Astrocyte (in vitro differentiated cells and primary cell): ENCODE data around the gene CEND1. TPM values are rescaled to one million over a fixed set of nuclear protein-coding genes. Genes with fewer than 3 reads are reported as not detected.

Experiments
- DNase-seq: peaks from one replicate; pipeline ENCODE4 v3.0.0-alpha.2; 2010; ENCODE audit warnings: low read depth
- FAIRE-seq: peaks from 2 replicates; lab custom pipeline; 2011; peaks lifted over from hg19 to GRCh38; lab: Jason Lieb, UNC
- H2AFZ ChIP-seq: 2 replicates; pipeline ENCODE4 v1.6.0; 2012; ENCODE audit warnings: low read depth, low read length, inconsistent platforms
- H3K27ac ChIP-seq: 2 replicates; pipeline ENCODE4 v1.5.1; 2011; ENCODE audit warnings: low read depth, low read length, inconsistent platforms
- H3K27me3 ChIP-seq: 2 replicates; pipeline ENCODE4 v1.6.0; 2011; ENCODE audit warnings: low read length, inconsistent platforms; ENCODE audit not compliant: insufficient read depth
- H3K36me3 ChIP-seq: 2 replicates; pipeline ENCODE4 v1.5.1; 2011; ENCODE audit warnings: low read length, inconsistent platforms; ENCODE audit not compliant: insufficient read depth
- H3K4me1 ChIP-seq: 2 replicates; pipeline ENCODE4 v1.5.1; 2011; ENCODE audit warnings: low read length, inconsistent platforms; ENCODE audit not compliant: insufficient read depth
- H3K4me2 ChIP-seq: 2 replicates; pipeline ENCODE4 v1.6.0; 2012; ENCODE audit warnings: low read length, inconsistent platforms
- H3K4me3 ChIP-seq: 2 replicates; pipeline ENCODE4 v1.5.1; 2011; ENCODE audit warnings: low read depth, mild to moderate bottlenecking, low read length, inconsistent platforms; ENCODE audit not compliant: insufficient read depth
- H3K79me2 ChIP-seq: 2 replicates; pipeline ENCODE4 v1.6.0; 2012; ENCODE audit warnings: mild to moderate bottlenecking, low read length, inconsistent platforms; ENCODE audit not compliant: insufficient read depth
- H3K9ac ChIP-seq: 2 replicates; pipeline ENCODE4 v1.6.0; 2012; ENCODE audit warnings: mild to moderate bottlenecking, low read length, inconsistent platforms
- H3K9me3 ChIP-seq: 2 replicates; pipeline ENCODE4 v1.5.1; 2012; ENCODE audit warnings: low read depth, mild to moderate bottlenecking, low read length, inconsistent platforms; ENCODE audit not compliant: insufficient read depth
- H4K20me1 ChIP-seq: 2 replicates; pipeline ENCODE4 v1.6.0; 2012; ENCODE audit warnings: low read length, inconsistent platforms; ENCODE audit not compliant: insufficient read depth
- H3K27ac Mint-ChIP-seq: one replicate; pipeline ENCODE4 v1.8.0; 2021; ENCODE audit warnings: mild to moderate bottlenecking, mixed read lengths; ENCODE audit not compliant: unreplicated experiment
- H3K27me3 Mint-ChIP-seq: one replicate; pipeline ENCODE4 v1.8.0; 2021; ENCODE audit warnings: low read depth, mixed read lengths; ENCODE audit not compliant: unreplicated experiment
- H3K36me3 Mint-ChIP-seq: one replicate; pipeline ENCODE4 v1.8.0; 2021; ENCODE audit warnings: low read depth, mixed read lengths; ENCODE audit not compliant: unreplicated experiment
- H3K4me1 Mint-ChIP-seq: one replicate; pipeline ENCODE4 v1.8.0; 2021; ENCODE audit warnings: low read depth, mixed read lengths; ENCODE audit not compliant: unreplicated experiment
- H3K4me3 Mint-ChIP-seq: one replicate; pipeline ENCODE4 v1.8.0; 2021; ENCODE audit warnings: mild to moderate bottlenecking, moderate library complexity, mixed read lengths; ENCODE audit not compliant: unreplicated experiment
- H3K9me3 Mint-ChIP-seq: one replicate; pipeline ENCODE4 v1.8.0; 2021; ENCODE audit warnings: mild to moderate bottlenecking, mixed read lengths; ENCODE audit not compliant: unreplicated experiment
- CTCF ChIP-seq: IDR thresholded peaks from 2 replicates; pipeline ENCODE4 v1.5.1; 2011; ENCODE audit warnings: low read depth, mild to moderate bottlenecking, inconsistent platforms, low read length, moderate library complexity; ENCODE audit not compliant: insufficient read depth
- EZH2 ChIP-seq: IDR thresholded peaks from 2 replicates; pipeline ENCODE4 v1.6.1; 2012; ENCODE audit warnings: mild to moderate bottlenecking, low read length, inconsistent platforms; ENCODE audit not compliant: insufficient read depth
- total RNA-seq: library from RNA; stranded (reverse); gene quantifications from 2 replicates; pipeline ENCODE4 v1.2.1, GENCODE V29; 2021

The CEND1 gene
- total RNA-seq, 1 donor from 2014 or later = 0.59 TPM

- Histone ChIP-seq H3K27me3 (no peaks in the 10 kb centered on the region), H3K9me3 (no peaks in the 10 kb centered on the region), H2AFZ (peak overlapping the region; percentile 86), H3K4me3 (peak overlapping the region; percentile 83), H3K9ac (peak overlapping the region; percentile 91), H3K79me2 (peaks cover 85% of the 10 kb centered on the region), H3K4me2 (peak overlapping the region; percentile 100), H3K36me3 (no peaks in the 10 kb centered on the region), H3K27ac (peak overlapping the region; percentile 80), H4K20me1 (peaks cover 65% of the 10 kb centered on the region), H3K4me1 (peaks cover 27% of the 10 kb centered on the region)
- peaks cover 8% of the 10 kb centered on the region for H3K4me1 Mint-ChIP-seq
- no peaks in the 10 kb centered on the region for H3K9me3 Mint-ChIP-seq
- H3K36me3 Mint-ChIP-seq = peaks cover 4% of the 10 kb centered on the region
- DNase-seq (no peak), FAIRE-seq (no peak)
- TF ChIP-seq CTCF = no peak
- no peak for TF ChIP-seq EZH2
- peak overlapping the region; percentile 80 for H3K27ac Mint-ChIP-seq
- peak overlapping the region; percentile 93 for H3K4me3 Mint-ChIP-seq
- no peaks in the 10 kb centered on the region for H3K27me3 Mint-ChIP-seq
These were observed 13.2 kb downstream of the CEND1 start for GRCh38 chr11:776561-777287.

GRCh38 chr11:776263-776560 lies 13.7 kb downstream of the CEND1 start:
- TF ChIP-seq CTCF (no peak), EZH2 (no peak)
- Histone ChIP-seq H3K36me3 (no peaks in the 10 kb centered on the region), H3K79me2 (peaks cover 89% of the 10 kb centered on the region), H3K4me1 (peaks cover 27% of the 10 kb centered on the region), H4K20me1 (peaks cover 68% of the 10 kb centered on the region), H3K27me3 (no peaks in the 10 kb centered on the region), H3K9me3 (no peaks in the 10 kb centered on the region), H3K4me3 (peak overlapping the region; percentile 83), H3K27ac (peak overlapping the region; percentile 77), H2AFZ (peak overlapping the region; percentile 18), H3K4me2 (peak overlapping the region; percentile 100), H3K9ac (peak overlapping the region; percentile 91)
- FAIRE-seq (no peak), DNase-seq (no peak)
- H3K36me3 Mint-ChIP-seq = peaks cover 4% of the 10 kb centered on the region
- H3K4me1 Mint-ChIP-seq = peaks cover 8% of the 10 kb centered on the region
- no peaks in the 10 kb centered on the region for H3K9me3 Mint-ChIP-seq
- H3K27ac Mint-ChIP-seq = peak overlapping the region; percentile 80
- no peaks in the 10 kb centered on the region for H3K27me3 Mint-ChIP-seq
- H3K4me3 Mint-ChIP-seq = peak overlapping the region; percentile 93

GRCh38 chr11:774873-775592 lies 14.9 kb downstream of the CEND1 start:
- Histone ChIP-seq H3K36me3 (no peaks in the 10 kb centered on the region), H3K4me2 (peak overlapping the region; percentile 100), H4K20me1 (peaks cover 72% of the 10 kb centered on the region), H3K4me3 (no peak overlapping the region), H3K4me1 (peaks cover 27% of the 10 kb centered on the region), H3K79me2 (peaks cover 94% of the 10 kb centered on the region), H3K27me3 (no peaks in the 10 kb centered on the region), H3K9me3 (no peaks in the 10 kb centered on the region), H3K27ac (no peak overlapping the region), H2AFZ (no peak overlapping the region), H3K9ac (no peak overlapping the region)
- DNase-seq (peak; percentile 37), FAIRE-seq (no peak)
- Mint-ChIP-seq H3K27ac (no peak overlapping the region), H3K9me3 (no peaks in the 10 kb centered on the region), H3K4me1 (peaks cover 8% of the 10 kb centered on the region), H3K36me3 (no peaks in the 10 kb centered on the region), H3K4me3 (peak overlapping the region; percentile 93), H3K27me3 (no peaks in the 10 kb centered on the region)
- TF ChIP-seq CTCF = no peak
- no peak for TF ChIP-seq EZH2
